Peyer's patch (tissue), 4 donors: ENCODE data around the gene ABCC4. TPM values are rescaled to one million over a fixed set of nuclear protein-coding genes. Genes with fewer than 3 reads are reported as not detected.
"Not testable (repeated sequence)": the region's sequence is repeated elsewhere in the genome, so short reads cannot be mapped to it uniquely, and the experiment has no call there.

ENCODE experiments used
- DNase-seq, 3 donors: peaks; one replicate each; pipeline ENCODE4 v3.0.0-alpha.2; 2017 to 2019
- H3K27ac ChIP-seq, 4 donors: fragments of 200-600 bp; sonication (generic); one replicate each; pipeline ENCODE4 v1.5.1; 2016 to 2019
- H3K27me3 ChIP-seq, 2 donors: fragments of 200-600 bp; sonication (generic); one replicate each; pipeline ENCODE4 v1.5.1; 2019
- H3K36me3 ChIP-seq, 3 donors: fragments of 200-600 bp; sonication (generic); one replicate each; pipeline ENCODE4 v1.5.1; 2016 to 2019
- H3K4me1 ChIP-seq, 4 donors: fragments of 200-600 bp; sonication (generic); one replicate each; pipeline ENCODE4 v1.5.1; 2016 to 2019
- H3K4me3 ChIP-seq, 4 donors: fragments of 200-600 bp; sonication (generic); 1 replicate in 3 of 4; 2 replicates in 1 of 4; pipeline ENCODE4 v1.5.1; 2016 to 2019; ENCODE audit warnings: mild to moderate bottlenecking in 1 of 4
- H3K9me3 ChIP-seq, 4 donors: fragments of 200-600 bp; sonication (generic); one replicate each; pipeline ENCODE4 v1.5.1; 2016 to 2019; ENCODE audit warnings: mild to moderate bottlenecking in 1 of 4
- CTCF ChIP-seq, 6 experiments: fragments of 450-650 bp in 4 of 6; fragments of 200-600 bp in 2 of 6; sonication (generic) in 1 of 6; IDR thresholded peaks; one replicate each; pipeline ENCODE4 v1.5.1; 2017 to 2019; ENCODE audit warnings: antibody characterized with exemption in 6 of 6, mild to moderate bottlenecking in 3 of 6, moderate library complexity in 1 of 6
- POLR2A ChIP-seq, 2 donors: fragments of 450-650 bp; IDR thresholded peaks; one replicate each; pipeline ENCODE4 v1.5.1; 2017; ENCODE audit warnings: antibody characterized with exemption in 2 of 2, mild to moderate bottlenecking in 2 of 2, moderate library complexity in 2 of 2
- total RNA-seq, 4 donors: library from RNA; depleted of rRNA; stranded (reverse); fragments of >200 nt; gene quantifications; one replicate each; pipeline ENCODE4 v1.1.0, GENCODE V29; 2016

The ABCC4 gene
- total RNA-seq, 4 donors from 2014 or later, result 7.2 to 81.7 (median 13.7) TPM

GRCh38 chr13:95207769-95208366 is 93.4 kb downstream of the ABCC4 start:
- Histone ChIP-seq H3K4me1 (no peaks in the 10 kb centered on the region), H3K27ac (no peak overlapping the region), H3K36me3 (peaks cover 0 to 12% (median 0%) of the 10 kb centered on the region in 3 donors), H3K4me3 (no peak overlapping the region), H3K9me3 (no peaks in the 10 kb centered on the region), H3K27me3 (no peaks in the 10 kb centered on the region)
- TF ChIP-seq POLR2A (IDR thresholded peaks at IDR 0.05) (no peak), CTCF (IDR thresholded peaks at IDR 0.05) (no peak)
- peak in 1 of 3 donors; percentile 58 for DNase-seq

- TF ChIP-seq CTCF (IDR thresholded peaks at IDR 0.05), result no peak
- no peak for TF ChIP-seq POLR2A (IDR thresholded peaks at IDR 0.05)
- H3K9me3 ChIP-seq, result no peaks in the 10 kb centered on the region
- H3K36me3 ChIP-seq, result peaks cover 0 to 12% (median 0%) of the 10 kb centered on the region in 3 donors
- no peak overlapping the region for H3K27ac ChIP-seq
- no peaks in the 10 kb centered on the region for H3K27me3 ChIP-seq
- H3K4me1 ChIP-seq, result no peaks in the 10 kb centered on the region
- no peak overlapping the region for H3K4me3 ChIP-seq
- DNase-seq, result no peak
Measured at GRCh38 chr13:95206116-95206515, 95.1 kb downstream of the ABCC4 start.

GRCh38 chr13:95204231-95204765 is 97.0 kb downstream of the ABCC4 start:
- Histone ChIP-seq H3K27me3 (no peaks in the 10 kb centered on the region), H3K4me1 (no peaks in the 10 kb centered on the region), H3K36me3 (peaks cover 0 to 10% (median 0%) of the 10 kb centered on the region in 3 donors), H3K9me3 (no peaks in the 10 kb centered on the region), H3K27ac (no peak overlapping the region), H3K4me3 (no peak overlapping the region)
- no peak for DNase-seq
- TF ChIP-seq POLR2A (IDR thresholded peaks at IDR 0.05) (no peak), CTCF (IDR thresholded peaks at IDR 0.05) (no peak)

DNA sequence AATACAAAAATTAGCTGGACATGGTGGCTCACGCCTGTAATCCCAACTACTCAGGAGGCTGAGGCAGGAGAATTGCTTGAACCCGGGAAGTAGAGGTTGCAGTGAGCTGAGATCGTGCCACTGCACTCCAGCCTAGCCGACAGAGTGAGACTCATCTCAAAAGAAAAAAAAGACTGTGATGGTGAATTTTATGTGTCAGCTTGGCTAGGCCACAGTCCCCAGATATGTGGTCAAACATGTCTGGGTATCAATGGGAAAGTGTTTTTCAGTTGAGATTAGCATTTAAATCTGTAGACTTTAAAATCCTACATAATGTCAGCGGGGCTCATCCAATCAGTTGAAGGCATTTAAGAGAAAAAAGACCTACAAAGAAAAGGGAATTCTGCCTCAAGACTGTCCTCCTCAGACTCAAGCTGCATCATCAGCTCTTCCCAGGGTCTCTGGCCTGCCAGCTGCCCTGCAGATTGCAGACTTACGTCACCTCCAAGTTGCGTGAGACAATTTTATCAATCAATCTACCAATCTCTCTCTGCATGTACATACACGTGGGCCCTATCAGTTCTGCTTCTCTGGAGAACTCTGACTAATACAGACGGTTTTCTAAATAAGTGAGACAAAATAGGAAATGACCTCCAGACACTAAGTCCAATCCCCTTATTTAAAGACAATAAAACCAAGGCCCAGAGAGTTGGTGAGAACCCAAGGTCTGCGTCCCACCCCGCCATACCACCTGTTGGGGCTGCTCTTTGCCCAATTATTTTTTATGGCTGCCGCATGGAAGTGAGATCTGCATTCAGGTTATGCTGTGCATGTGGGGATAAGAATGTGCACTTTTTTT is 99.2 kb downstream of the ABCC4 start:
- Histone ChIP-seq H3K9me3 (no peaks in the 10 kb centered on the region), H3K4me3 (no peak overlapping the region), H3K4me1 (no peaks in the 10 kb centered on the region), H3K27ac (no peak overlapping the region), H3K27me3 (no peaks in the 10 kb centered on the region), H3K36me3 (peaks cover 0 to 4% (median 0%) of the 10 kb centered on the region in 3 donors)
- no peak for TF ChIP-seq POLR2A (IDR thresholded peaks at IDR 0.05)
- DNase-seq, result no peak

DNA sequence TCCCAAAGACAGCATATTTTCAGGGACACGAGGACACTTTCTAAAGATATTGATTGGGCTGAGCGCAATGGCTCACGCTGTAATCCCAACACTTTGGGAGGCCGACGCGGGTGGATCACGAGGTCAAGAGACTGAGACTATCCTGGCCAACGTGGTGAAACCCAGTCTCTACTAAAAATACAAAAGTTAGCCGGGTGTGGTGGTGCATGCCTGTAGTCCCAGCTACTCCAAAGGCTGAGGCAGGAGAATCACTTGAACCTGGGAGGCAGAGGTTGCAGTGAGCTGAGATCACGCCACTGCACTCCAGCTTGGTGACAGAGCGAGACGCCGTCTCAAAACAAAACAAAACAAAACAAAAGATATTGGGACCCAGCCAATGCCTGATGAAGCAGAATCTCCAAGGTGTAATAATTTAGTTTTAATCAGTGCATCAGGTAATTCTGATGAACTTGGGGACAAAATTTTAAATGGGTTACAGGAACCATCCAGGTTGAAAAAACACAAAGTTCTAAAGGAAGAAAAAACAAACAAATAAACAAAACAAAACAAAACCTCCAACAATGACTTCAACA is 100.8 kb downstream of the ABCC4 start:
- H3K4me3 ChIP-seq, H3K36me3 ChIP-seq, H3K27ac ChIP-seq, H3K4me1 ChIP-seq, H3K27me3 ChIP-seq, H3K9me3 ChIP-seq, DNase-seq: not testable (repeated sequence)

DNA sequence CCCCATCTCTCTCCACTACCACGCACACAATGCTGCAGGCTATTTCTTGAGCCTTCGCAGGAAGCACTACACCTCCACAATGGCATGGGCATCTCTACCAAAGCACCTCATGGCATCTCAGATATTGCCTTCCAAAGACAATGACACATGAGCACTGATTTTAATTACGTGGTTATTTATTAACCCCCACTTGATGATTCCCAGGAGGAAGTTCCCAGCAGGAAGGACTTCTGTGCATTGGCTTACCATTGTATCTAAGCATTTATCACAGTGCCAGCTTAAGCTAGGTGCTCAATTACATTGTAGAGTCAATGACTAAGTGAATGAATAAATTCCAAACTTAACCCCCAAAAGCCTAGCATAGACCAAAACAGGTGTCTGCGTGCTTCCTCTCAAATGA is 101.4 kb downstream of the ABCC4 start:
- Histone ChIP-seq H3K4me1 (no peaks in the 10 kb centered on the region), H3K4me3 (no peak overlapping the region), H3K36me3 (no peaks in the 10 kb centered on the region), H3K9me3 (no peaks in the 10 kb centered on the region), H3K27ac (no peak overlapping the region), H3K27me3 (no peaks in the 10 kb centered on the region)
- TF ChIP-seq POLR2A (IDR thresholded peaks at IDR 0.05) (no peak), CTCF (IDR thresholded peaks at IDR 0.05) (no peak)
- DNase-seq, result no peak

- not testable (repeated sequence) for H3K4me3 ChIP-seq, H3K36me3 ChIP-seq, H3K27ac ChIP-seq, H3K9me3 ChIP-seq, H3K4me1 ChIP-seq, H3K27me3 ChIP-seq, DNase-seq
Measured at GRCh38 chr13:95198606-95199005, 102.6 kb downstream of the ABCC4 start.
